HG03575 (cell line): ENCODE results near the gene SMARCB1.

Experiments
- ATAC-seq: cut with Tn5 transposase; IDR thresholded peaks from one replicate; pipeline ENCODE4 v1.9.1; 2021; ENCODE audit not compliant: unreplicated experiment, insufficient number of reproducible peaks, low FRiP score; ENCODE audit errors: extremely low read depth

SMARCB1 gene

GRCh38 chr22:23759566-23759965 is 27.2 kb upstream of the SMARCB1 start:
- no peak for ATAC-seq

GRCh38 chr22:23760056-23760455 is 26.7 kb upstream of the SMARCB1 start:
- ATAC-seq, result no peak

DNA sequence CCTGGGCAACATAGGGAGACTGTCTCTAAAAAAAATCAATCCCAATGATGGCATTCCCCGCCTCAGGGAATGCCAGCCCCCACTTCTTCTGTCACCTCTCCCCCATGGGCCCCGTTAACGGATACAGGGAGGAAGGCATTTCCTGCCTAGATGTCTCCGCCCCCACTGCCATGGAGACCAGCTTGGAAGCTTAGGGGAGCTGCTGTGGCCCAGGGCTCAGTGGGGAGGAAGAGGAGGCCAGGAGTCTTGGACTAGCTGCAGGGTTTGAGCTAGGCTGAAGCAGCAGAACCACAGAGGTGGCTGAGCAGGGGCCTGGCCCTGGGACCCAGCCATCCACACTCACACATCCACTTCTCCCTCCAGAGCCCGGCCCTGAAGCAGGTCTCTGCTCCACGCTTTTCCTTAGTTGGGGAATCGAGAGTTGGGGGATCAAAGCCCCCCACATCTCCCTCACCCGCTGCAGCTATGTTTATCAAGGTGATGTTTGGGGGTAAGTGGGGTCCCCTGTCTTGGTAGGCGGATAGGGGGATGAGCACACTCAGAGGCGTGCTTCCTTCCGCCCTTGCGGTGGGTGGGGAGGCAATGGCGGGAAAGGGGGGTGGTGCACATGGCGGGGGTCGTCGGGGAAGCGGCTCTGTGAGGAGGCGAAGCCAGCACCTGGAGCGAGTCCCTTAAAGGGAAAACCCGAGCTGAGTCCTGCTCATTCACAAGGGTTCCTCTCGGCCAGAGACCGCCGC is 23.8 kb upstream of the SMARCB1 start, which contains the start of gene C22orf15:
TSS of gene C22orf15 (plus strand) at position 149 of the 737 bp plus-strand sequence. CDS start at position 466, 317 bp downstream.
- no peak for ATAC-seq

DNA sequence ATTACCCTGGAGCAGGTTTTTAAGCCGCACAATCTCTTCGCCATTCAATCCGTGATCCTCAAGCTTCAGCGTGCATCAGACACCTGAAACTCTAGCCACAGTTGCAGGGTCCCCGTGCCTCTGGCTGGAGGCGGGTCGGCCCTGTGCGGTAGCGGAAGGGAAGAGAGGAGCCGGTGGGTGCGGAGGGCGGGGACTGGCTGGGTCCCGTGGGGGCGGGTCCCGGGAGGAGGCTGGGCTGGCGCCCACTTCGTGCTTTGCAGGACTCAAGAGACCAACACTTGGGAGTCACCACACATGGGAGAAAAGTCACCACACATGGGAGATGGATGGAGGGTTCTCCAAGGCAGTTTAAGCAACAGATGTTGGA is 23.2 kb upstream of the SMARCB1 start:
- ATAC-seq, result no peak

GRCh38 chr22:23763954-23764353 is 22.8 kb upstream of the SMARCB1 start:
- ATAC-seq, result no peak

DNA sequence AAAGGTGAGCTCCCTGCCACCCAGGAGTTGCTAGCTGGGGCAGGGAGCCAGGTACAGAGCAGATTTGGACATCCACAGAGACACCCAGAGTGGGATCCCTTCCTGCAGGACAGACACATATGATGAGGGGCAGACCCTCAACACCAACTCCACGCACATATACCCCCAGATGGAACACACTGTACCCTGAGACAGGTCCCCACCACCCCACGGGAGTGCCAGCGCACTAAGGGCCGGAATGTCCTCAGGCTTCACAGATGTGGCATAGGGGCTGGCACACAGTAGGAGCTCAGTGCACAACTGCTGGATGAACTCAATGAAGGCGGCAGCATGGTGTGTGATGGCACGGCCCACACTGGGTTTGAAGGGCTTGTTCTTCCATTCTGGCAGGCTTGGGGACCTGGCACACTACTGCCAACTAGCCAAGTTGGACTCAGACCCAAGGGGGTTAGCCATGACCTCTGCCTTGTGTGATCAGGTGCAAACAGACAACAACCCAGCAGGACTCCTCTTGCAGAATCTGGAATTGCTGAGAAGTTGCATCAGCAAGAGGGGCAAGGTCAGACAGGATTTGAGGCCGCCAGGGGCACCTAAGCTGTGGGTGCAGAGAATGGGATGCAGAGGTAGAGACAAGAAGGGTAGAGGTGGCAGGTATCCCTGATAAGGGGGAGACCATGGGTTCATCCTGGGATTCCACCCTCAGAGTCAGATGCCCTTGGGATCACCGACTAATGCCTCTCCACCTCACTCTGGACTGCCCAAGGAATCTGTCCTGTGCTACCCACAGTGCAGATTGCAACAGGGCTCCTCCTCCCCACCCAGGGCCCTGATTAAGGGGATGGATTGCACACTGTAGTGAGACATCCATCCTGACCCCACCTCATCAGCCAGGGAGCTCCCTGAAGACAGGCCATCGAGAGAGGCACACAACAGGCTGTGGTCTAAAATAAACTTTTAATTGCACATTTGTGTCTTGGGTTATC is 21.6 kb upstream of the SMARCB1 start:
- no peak for ATAC-seq

GRCh38 chr22:23767303-23767672 is 19.5 kb upstream of the SMARCB1 start:
- ATAC-seq, result no peak

DNA sequence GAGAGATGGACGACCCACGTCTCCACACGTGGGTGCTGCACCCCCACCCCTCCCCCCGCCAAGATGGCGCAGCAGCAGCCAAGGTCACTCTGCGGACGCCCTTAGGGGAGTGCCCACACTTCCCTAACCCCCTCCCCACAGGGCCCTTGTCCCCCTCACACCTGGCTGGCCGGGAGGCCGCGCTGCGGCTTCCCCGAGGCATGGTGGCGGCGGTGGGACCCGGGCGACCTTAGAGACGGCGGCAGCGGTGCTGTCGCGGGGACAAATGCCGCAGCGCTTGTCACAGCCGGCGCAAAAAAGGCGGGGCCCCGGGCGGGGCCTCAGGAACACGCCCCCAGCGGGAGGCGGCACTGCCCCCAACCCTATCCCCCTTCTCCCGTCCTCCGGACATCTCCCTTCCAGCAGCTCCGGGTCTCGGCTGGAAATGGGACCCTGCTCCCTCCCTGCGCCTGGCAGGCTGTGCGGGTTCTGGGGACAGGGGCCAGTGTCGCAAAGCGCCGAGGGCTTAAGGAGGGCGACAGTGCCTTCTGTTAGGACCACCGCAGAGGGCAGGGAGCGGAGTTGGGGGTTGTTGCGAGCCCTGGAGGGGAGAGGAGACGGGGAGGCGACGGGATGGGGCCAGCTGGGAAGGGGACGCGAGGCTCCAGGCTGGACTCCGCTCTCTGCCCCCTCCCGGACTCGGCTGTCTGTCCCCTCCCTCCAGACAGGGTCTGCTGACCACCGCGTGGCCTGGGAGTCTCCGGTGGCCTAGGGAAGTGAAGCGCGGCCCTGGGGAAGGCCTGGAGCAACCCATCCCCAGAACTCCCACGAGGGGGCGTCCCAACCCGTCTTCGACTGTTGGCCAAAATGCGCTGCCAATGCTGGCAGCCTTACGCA is 18.9 kb upstream of the SMARCB1 start, which contains the start of gene CHCHD10:
TSS of gene CHCHD10 (minus strand) at position 300 of the 876 bp plus-strand sequence. CDS start at position 202, 98 bp downstream.
- ATAC-seq, result no peak

- ATAC-seq, result no peak
Observed at GRCh38 chr22:23769321-23769965, 17.3 kb upstream of the SMARCB1 start.

GRCh38 chr22:23772315-23772648 is 14.5 kb upstream of the SMARCB1 start:
- ATAC-seq, result no peak

DNA sequence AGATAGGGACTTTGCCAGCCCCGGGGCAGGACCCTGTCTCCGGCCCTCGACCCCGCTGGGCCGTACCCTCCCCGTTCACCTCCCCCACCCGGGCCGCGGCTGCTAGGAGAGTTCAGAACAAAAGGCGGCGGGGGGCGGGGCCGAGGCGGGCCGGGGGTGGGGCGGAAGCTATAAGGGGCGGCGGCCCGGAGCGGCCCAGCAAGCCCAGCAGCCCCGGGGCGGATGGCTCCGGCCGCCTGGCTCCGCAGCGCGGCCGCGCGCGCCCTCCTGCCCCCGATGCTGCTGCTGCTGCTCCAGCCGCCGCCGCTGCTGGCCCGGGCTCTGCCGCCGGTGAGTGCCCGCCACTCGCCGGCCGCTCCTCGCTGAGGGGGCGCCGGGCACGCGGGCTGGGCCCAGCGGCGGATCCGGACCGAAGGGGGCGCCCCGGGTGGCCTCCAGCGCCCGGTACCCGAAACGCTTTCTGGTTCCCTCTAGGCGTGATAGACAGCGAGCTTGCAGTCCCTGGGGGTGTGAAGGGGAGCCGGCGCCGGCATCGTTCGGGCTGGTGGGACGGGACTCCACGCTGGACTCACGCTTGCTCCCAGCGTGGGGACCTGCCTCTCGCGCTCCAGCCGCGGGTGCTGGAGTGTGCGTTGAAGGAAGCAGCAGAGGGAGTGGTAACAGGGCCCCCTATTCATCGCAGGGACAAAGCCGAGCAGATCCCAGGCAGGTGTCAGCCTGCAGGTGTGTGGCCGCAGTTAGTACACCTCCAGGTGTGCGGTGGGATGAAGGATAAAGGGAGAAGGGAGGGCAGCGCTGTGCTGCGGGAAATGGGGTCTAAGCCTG is 13.9 kb upstream of the SMARCB1 start, which contains the start of gene MMP11:
TSS of gene MMP11 (plus strand) at position 201 of the 825 bp plus-strand sequence. CDS start at position 223, 22 bp downstream.
- ATAC-seq, result no peak

DNA sequence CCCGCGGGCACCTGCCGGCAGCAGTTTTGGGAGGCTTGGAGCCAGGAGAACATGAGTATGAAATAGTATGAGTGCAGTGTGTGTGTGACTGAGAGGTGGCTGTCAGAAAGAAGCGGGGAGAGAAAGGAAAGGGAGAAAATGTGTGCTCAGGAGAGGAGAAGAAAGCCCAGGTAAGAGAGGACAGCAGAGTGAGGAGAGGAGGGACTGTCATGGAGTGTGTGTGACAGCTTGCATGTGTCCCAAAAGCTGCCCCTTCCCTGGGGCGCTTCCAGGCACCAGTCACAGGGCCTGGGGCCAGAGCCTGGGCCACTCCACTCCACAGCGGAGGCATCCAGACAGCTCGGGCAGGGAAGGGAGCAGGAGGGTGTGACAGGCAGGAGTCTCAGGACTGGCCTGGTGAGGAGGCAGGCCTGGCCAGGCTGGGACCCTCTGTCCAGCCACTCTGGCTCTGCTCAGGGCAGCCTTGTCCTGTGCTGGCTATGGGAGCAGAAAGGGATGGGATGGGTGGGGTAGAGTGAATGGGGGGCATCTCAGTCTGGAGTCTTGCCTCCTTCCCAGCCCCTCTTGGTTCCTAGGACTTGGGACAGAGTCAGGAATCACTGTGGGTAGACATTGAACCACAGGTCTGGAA is 13.2 kb upstream of the SMARCB1 start:
- ATAC-seq, result no peak

DNA sequence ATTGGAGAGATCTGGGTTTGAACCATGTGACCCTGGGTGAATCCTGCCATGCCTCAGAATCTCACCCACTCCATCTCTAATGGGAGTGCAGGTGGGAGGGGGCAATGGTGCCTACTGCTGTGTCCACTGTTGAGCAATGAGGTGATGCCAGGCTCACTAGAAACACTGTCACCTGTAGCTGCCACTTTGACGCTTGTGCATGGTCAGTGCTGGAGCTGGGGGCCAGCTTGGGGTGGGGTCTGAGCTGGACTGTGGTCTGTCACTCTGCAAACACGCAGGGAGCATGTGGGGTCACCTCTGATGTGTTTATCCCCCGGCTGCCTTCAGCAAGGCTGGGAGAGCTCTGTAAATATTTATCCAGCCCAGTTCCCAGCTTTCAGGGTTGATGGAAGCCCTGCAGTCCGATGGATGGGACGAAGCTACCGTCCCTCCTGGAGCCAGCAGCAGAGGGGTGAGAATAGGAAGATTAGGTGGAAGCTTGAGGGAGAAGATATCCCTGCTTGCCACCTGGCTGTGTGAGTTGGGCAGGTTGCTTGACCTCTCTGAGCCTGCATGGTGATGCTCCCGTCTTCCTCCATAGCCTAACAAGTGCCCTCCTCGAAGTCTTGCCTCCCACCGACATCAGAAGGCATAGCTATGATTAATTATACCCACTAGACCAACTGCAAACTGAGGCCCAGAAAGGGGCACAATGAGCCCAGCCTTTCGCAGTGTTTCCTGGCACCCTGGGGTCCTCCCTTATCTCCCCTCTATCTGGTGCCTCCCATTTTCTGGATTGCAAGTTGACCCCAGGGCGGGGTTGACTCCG is 12.4 kb upstream of the SMARCB1 start:
- no peak for ATAC-seq

DNA sequence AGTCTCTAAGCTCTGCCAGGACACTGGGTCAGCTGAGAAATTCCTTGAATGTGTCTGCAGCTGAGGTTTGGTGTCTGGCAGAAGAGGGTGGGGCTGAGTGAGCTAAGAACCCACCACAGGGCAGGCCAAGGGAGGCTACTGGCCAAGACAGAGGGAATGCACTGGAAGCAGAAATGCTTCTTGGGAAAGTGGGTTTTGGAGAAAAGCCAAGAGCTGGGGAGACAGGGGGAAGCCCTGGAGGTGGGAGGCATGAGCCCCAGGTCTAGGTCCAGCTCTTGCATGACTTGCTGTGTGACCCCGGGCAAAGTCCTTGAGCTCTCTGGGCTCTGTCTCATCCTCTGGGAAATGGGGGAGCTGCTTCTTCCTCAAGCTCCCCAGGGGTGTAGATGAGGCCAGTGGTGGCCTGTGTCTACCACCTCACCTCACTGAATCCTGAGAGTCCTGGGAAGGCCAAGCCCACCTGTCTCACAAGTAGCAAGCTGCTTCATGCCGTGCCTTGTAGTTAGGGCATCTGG is 11.8 kb upstream of the SMARCB1 start:
- ATAC-seq, result no peak

DNA sequence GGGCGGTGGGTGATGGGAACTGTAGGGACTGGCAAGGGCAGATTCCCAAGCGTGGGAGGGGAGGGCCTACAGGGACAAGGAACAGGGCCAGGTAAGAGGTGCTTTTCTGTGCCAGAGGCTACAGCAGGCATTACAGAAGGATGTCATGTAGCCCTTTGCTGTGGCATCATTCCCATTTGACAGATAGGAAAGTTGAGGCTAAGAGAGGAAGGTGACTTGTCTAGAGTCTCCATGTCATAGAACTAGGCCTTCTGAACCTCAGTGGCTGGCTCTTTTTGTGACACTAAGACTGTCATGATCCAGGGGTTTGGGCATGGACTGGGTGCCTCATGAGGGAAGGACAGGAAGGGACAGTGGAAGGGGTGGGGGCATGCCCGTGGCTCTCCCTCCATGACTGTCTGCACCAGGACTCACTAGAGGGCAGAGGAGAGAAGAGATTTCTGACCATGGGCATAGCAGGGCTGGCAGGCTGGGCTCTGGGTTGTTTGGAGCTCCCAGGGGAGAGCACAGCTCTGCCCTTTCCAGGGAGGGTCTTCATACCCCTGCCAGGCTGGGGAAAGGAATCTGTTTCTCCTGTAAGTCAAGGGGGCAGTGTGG is 10.9 kb upstream of the SMARCB1 start:
- ATAC-seq, result no peak
